DMS114 treated with DMSO at 0.1 percent for 48 hours (cell line): ENCODE results near the gene MRPL28.
A peak's percentile ranks its signal among the peaks of the same experiment; 100 is the strongest.
"Not testable (repeated sequence)": the region's sequence is repeated elsewhere in the genome, so short reads cannot be mapped to it uniquely, and the experiment has no call there.

ENCODE experiments used
- DNase-seq: peaks from one replicate; lab custom pipeline; 2025; ENCODE audit not compliant: unreplicated experiment; lab: John Stamatoyannopoulos, UW

Gene MRPL28

DNA sequence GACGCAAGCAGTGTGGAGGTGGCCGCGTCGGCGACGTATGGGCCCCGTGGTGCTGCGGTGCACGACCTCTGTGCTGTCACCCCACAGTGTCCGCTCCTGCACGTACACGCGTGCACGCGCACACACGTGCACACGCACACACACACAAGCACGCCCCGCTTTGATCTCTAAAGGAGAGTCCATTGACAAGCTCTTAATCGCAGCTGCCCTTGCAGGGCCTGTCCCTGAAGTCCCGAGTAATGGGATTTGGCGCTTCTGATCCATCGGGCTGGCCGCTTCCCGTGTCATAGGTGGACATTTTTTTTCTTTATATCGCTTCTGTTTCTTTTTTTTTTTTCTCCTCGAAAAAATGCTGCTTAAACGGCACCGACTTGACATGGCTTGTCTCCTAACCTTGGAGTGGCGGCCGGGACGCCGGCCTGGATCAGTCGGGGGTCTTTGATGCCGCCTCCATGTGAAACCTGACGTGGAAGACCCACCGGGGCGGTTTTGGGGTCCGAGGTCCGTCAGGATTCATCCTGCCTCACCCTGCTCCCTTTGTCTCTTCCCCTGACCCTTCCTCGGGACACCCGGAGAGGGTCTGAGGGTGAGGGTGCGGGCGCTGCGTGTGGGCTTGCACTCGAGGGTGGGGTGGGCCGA, 9.5 kb downstream of the MRPL28 start:
- no peak for DNase-seq

DNA sequence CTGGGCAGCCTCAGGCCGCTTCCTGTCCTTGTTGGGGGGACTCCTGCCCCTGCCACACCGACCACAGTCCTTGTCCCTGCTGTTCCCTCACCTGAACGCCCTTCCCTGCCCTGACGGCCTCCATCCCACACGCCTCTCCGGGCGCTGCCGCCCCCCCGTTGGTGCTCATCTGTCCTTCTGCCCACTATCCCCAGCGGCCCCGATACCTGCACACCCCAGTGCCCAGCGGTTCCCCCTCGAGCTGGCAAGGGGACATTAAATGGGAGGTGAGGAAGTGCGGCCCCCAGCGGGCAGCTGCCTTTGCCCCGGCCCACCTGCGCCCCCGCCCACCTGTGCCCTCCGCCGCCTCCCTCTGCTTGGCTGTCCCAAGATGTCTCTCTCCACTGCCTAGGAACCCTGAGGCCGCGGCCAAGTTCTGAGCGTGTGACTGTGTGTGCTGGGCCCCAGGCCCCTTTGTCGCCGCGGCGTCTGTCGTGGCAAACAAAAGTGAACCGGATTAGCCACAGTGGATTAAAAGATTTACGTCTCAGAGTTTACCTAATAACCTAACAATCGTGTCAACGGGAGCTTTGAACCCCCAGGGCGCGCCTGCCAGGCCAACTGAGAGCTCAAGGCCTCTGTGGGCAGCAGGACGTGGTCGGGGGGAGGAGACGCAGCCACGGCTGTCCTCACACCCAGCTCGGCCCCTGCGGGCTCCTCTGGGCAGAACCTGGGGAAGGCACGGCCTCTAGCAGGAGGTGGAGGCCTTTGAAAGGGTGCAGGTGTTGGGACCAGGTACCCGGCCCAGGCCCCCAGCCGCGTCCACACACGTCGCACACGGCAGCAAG, 10.3 kb downstream of the MRPL28 start:
- DNase-seq: no peak

DNA sequence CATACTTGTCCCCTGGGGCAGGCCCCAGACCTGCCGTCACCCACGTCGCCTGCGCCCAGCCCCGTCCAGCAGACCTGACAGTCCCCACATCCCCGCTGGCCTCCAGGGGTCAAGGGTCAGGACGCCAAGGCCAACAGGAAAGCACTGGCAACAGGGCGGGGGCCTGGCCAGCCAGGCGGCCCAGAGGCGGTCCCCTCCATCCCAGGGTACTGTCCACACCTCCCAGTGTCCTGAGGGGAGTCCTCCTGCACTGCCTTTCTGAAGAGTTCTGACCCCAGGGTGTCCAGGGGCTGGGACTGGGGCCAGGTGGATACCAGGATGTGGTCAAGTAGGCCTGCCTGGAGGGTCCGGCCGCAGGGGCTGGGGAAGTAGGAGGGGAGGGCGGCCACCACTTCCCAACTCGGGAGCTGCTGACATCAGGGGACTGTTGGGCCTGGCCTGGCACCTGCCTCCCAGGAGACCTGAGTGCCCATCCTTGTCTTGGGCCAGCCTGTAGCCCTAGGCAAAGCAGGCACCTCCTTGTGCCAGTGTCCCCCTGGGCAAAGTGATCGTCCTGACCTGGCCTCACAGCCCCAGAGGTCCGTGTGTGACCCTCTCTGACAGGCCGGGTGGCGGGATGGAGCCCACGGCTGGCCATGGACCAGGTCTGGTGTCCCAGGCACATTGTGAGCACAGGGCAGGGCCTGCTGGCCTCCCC, 11.1 kb downstream of the MRPL28 start:
- no peak for DNase-seq

GRCh38 chr16:356741-357140, 13.6 kb downstream of the MRPL28 start:
- DNase-seq: no peak

DNA sequence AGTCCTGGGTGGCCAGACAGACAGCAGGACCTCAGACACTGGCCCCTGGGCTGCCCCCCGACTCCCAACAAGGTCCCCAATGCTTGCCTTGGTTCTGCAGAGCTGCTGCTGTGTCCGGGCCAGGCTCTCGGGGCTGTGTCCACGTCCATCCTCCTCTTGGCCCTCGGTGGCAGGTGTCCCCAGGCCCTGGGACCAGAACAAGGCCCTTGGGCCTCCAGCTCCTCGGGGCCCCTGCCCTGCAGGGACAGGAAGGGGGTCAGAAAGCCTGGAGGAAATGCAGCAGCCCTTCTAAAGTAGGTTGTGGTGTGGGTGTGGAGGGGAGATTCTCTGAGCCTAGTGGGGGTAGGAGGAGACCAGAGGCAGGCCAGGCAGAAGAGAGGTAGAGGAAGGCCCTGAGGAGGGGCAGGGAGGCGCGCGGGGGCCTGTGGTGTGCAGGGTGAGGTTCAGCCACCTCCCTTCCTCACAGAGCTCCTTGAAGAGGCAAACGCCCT, 15.3 kb downstream of the MRPL28 start:
- no peak for DNase-seq

DNA sequence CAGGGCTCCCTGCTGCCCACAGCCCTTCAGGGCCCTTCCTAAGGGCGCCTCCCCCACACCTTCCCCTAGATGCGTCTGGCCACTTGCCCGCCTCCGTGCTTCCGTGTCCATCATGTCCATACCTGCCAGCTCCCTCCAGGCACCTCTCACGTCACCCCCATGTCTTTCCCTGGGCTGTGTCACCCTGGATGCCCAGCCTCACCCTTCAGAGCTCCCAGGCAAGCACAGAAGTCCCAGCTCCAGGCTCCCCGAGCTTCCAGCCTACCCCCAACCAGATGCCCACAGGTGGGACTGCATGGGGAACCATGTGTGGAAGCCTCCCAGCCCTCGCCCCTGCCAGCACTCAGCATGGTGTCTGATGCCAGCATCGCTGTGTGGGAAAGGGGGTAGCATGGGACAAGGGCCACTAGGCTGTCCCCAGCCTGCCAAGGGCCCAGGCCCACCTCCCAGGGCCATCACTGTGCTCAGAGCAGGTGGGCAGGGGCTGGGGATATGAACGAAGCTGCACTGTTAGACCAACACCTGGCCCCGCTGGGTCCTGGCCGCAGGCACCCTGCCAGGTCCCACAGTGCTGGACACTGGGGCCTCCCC, 16.0 kb downstream of the MRPL28 start:
- DNase-seq: no peak

GRCh38 chr16:353404-354290, 16.7 kb downstream of the MRPL28 start:
- no peak for DNase-seq

DNA sequence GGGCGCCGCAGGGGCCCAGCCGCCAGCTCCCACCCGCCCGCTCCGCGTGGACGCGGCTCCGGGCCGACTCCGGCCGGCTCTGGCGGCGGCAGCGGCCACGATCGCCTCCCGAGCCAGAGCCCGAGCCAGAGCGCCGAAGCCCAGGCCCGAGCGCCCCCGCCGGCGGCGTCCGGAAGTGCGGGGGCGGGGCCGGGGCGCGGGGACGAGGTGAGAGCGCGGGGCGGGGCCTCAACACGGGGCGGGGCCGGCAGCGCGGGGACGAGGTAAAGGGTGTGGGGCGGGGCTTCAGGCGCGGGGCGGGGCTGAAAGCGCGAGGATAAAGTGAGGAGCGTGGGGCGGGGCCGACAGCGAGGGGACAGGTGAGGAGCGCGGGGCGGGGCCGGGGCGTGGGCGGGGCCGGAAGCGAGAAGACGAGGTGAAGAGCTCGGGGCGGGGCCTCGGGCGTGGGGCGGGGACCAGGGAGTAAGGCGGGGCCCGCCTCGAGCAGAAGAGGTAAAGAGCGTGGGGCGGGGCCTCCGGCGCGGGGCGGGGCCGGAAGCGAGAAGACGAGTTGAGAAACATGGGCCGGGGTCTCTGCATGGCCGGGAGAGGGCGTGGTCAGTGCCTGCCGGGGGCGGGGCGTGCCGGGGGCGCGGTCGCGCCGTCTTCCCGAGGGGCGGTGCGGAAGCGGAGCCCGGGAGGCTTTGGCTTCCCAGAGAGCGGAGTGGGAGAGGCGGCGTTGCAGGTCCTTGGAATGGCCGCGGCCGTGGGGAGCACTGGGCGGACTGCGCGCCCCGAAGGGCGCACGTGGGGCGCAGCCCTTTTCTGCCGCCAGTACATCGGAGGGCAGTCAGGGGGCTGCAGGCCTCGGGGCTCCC, 17.6 kb downstream of the MRPL28 start, which contains the start of gene AXIN1:
Gene AXIN1, minus strand, starts transcription at position 177 of the 857 bp plus-strand sequence. CDS start 5,698 bp downstream, outside the sequence.
- peak; percentile 88 for DNase-seq

GRCh38 chr16:351804-352520, 18.4 kb downstream of the MRPL28 start:
- no peak for DNase-seq

- DNase-seq: no peak
Observed at GRCh38 chr16:350203-350602, 20.1 kb downstream of the MRPL28 start.

DNA sequence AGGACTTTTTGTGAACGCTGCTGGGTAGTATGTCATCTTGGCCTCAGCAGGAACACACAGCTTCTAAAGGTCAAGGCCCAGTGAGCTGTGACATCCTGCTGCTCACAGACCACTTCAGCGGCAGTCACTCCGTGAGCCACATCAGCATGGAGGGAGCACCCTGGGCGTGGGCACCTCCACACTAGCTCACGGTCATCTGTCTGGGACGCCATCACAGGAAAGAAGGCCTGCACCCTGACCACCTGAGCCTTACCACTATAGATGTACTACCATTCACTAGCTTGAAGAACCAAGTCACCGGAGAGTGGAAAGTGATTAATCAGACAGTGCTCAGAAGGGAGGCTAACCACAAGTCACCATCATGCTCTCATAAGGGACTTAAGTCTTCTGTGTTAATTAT, 21.1 kb downstream of the MRPL28 start:
- no peak for DNase-seq

GRCh38 chr16:348495-348894, 21.8 kb downstream of the MRPL28 start:
- not testable (repeated sequence) for DNase-seq

GRCh38 chr16:347203-347602, 23.1 kb downstream of the MRPL28 start:
- no peak for DNase-seq

DNA sequence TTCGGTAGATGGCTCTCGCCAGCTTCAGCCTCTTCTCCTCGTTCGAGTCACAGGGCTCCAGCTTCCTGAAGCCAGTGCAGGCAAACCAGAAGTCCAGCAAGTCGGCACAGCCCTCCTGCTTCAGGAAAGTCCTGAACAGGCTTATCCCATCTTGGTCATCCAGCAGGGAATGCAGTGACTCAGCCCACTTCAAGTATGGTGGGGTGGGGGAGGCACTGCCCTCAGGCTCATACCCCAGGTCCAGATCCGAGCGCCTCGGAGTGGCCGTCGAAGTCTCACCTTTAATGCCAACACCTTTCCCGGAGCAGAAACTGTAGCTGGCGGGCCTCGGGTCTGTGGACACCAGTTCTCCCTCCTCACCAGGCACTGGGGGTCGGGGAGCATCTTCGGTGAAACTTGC, 23.8 kb downstream of the MRPL28 start:
- no peak for DNase-seq

- DNase-seq: no peak
Observed at GRCh38 chr16:345772-346171, 24.6 kb downstream of the MRPL28 start.

- no peak for DNase-seq
Observed at GRCh38 chr16:342455-343213, 27.7 kb downstream of the MRPL28 start.

DNA sequence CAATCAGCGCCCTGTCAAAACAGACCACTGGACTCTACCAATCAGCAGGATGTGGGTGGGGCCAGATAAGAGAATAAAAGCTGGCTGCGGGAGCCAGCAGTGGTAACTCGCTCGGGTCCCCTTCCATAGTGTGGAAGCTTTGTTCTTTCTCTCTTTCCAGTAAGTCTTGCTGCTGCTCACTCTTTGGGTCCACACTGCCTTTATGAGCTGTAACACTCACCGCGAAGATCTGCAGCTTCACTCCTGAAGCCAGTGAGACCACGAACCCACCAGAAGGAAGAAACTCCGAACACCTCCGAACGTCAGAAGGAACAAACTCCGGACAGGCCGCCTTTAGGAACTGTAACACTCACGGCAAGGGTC, 28.4 kb downstream of the MRPL28 start:
- not testable (repeated sequence) for DNase-seq
